ENCODE results near the gene HDAC4.

The HDAC4 gene

DNA sequence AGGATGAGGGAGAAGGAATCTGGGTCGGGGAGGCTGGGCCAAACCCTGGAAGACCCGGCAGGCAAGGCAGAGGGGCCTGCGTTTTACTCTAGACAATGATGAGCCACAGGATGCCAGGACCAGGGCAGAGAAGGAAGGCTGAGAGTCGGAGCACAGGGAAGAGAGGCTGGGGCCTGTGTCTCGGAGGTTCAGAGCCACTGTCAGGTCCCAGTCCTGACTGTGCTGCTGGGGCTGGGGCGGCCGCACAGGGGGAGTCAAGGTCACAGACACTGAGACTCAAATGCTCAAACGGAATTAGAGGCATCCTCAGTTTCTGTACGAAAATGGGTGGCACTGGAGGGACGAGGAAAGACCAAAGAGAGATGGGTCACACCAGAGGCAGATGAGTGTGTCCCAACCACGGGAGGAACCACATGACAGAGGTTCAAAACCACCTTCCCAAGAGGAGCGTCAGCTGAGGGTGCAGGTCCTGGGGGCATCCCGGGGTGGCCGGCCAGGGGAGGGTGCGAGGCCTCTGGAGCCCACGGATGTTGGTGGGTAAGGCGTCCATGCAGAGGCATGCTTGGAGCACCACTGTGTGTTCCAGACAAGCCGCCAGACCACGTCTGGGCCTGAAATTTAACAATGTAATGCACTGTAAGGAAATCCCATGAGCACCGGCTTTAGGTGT is 14.7 kb downstream of the HDAC4 start:
- Histone ChIP-seq H3K4me2 (ENCODE audit: low read length) (no peak overlapping the region), H4K91ac (ENCODE audit: low read depth, low read length) (no peak overlapping the region), H2BK120ac (ENCODE audit: insufficient read depth, low read length, poor library complexity) (no peak overlapping the region), H2AK5ac (ENCODE audit: low read length) (no peak overlapping the region), H3K9me3 (ENCODE audit: insufficient read depth, low read depth, low read length) (no peaks in the 10 kb centered on the region), H3K27me3 (ENCODE audit: insufficient read depth, low read length) (no peaks in the 10 kb centered on the region), H4K12ac (ENCODE audit: low read depth, low read length) (no peak overlapping the region), H3K9ac (ENCODE audit: low read length) (no peak overlapping the region), H3K79me1 (ENCODE audit: low read length) (no peaks in the 10 kb centered on the region), H3K4me3 (ENCODE audit: low read depth, low read length) (no peak overlapping the region), H2BK12ac (ENCODE audit: low read length) (no peak overlapping the region), H3K27ac (ENCODE audit: low read depth, low read length) (no peak overlapping the region), H3K36me3 (ENCODE audit: control insufficient read depth in 1 of 2, insufficient read depth in 2 of 2, low read length in 2 of 2) (no peaks in the 10 kb centered on the region), H3K23ac (ENCODE audit: low read length) (no peak overlapping the region), H3K4ac (ENCODE audit: low read depth, low read length) (no peak overlapping the region), H3K4me1 (ENCODE audit: control insufficient read depth in 1 of 2, insufficient read depth in 2 of 2, low read length in 2 of 2) (peaks cover 0 to 6% of the 10 kb centered on the region in 2 experiments), H3K79me2 (ENCODE audit: control insufficient read depth, insufficient read depth, low read length, poor library complexity) (no peaks in the 10 kb centered on the region), H3K18ac (ENCODE audit: low read length) (no peak overlapping the region), H3K14ac (ENCODE audit: low read length) (no peak overlapping the region), H2BK5ac (ENCODE audit: low read depth, low read length, poor library complexity) (no peak overlapping the region), H4K8ac (ENCODE audit: low read depth, low read length) (no peak overlapping the region), H2AFZ (ENCODE audit: insufficient read depth, low read length, poor library complexity) (no peak overlapping the region)
- DNase-seq = no peak
- no CpG with 5 or more reads among the region's 20 CpGs for WGBS (ENCODE audit: extremely low coverage, insufficient coverage, insufficient read length)

DNA sequence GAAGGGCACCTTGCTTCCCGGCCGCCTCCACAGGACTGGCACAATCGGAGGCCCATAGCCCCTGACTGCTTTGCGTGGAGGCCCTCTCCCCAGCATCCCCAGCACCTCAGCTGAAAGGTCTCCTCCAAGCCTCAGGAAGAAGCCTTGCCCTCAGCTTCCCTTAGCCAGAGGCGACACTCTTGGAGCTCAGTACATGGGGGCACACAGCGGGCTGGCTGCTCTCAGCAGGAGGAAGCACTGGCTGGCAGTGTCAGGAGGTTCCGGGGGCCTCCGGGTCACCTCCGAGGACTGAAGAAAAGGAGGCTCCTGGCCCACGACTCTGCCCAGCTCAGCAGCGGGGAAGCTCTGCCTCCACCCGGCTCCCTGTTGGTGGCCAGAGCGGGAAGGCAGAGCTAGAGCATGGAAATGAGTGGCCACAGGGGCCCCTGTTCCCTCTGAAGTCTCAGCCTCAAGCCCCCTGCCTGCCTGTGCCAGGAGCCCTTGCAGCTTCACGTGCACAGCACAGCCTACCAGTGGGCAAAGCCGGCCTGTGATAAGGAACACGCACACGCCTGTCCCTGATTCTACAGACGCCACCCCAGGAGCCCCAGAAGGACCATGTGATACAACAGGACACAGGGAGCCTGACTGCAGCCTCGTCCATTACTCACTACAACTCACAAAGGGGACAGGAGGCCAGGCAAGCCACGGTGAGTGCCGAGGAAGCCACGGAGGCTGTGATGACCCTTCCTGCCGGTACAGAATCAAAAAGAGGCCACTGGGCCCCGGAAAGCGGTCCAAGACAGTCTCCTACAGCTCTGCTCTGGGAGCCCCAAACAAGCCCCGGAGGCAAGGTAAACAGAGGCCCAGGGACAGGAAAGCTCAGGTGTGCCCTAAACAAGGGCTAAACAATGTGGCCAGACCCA is 15.5 kb downstream of the HDAC4 start:
- WGBS (ENCODE audit: extremely low coverage, insufficient coverage, insufficient read length) = no CpG with 5 or more reads among the region's 26 CpGs
- H3K9ac ChIP-seq (ENCODE audit: low read length) = no peak overlapping the region
- H4K91ac ChIP-seq (ENCODE audit: low read depth, low read length) = no peak overlapping the region

DNA sequence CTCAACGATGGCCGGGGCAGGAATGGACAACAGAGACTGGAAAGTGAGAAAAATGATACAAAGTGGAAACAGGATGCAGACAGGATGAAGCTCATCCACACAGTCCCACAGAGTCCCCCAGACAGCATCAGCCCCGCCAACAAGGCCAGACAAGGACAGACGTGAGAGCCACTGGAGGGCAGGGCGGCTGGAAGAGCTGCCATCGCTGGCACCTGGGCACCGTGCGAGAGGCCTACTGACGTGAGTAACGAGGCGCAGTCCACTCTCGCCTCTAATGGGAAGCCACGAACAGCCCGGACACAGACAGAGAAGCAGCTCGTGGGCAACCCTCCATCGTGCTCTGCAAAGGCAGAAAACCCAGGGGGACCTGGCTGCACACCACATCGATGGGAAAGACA is 17.1 kb downstream of the HDAC4 start:
- H2BK12ac ChIP-seq (ENCODE audit: low read length) = no peak overlapping the region
- DNase-seq = no peak
- no peak overlapping the region for H3K18ac ChIP-seq (ENCODE audit: low read length)
- H3K9me3 ChIP-seq (ENCODE audit: insufficient read depth, low read depth, low read length) = no peaks in the 10 kb centered on the region
- peaks cover 3 to 5% of the 10 kb centered on the region in 2 experiments for H3K4me1 ChIP-seq (ENCODE audit: control insufficient read depth in 1 of 2, insufficient read depth in 2 of 2, low read length in 2 of 2)
- no peak overlapping the region for H3K4me3 ChIP-seq (ENCODE audit: low read depth, low read length)
- no peak overlapping the region for H3K14ac ChIP-seq (ENCODE audit: low read length)
- no peak overlapping the region for H2BK120ac ChIP-seq (ENCODE audit: insufficient read depth, low read length, poor library complexity)
- no CpG with 5 or more reads among the region's 17 CpGs for WGBS (ENCODE audit: extremely low coverage, insufficient coverage, insufficient read length)
- H3K27ac ChIP-seq (ENCODE audit: low read depth, low read length) = no peak overlapping the region
- H3K9ac ChIP-seq (ENCODE audit: low read length) = no peak overlapping the region
- H4K12ac ChIP-seq (ENCODE audit: low read depth, low read length) = no peak overlapping the region
- no peak overlapping the region for H3K23ac ChIP-seq (ENCODE audit: low read length)
- no peak overlapping the region for H4K8ac ChIP-seq (ENCODE audit: low read depth, low read length)
- no peaks in the 10 kb centered on the region for H3K79me2 ChIP-seq (ENCODE audit: control insufficient read depth, insufficient read depth, low read length, poor library complexity)
- no peak overlapping the region for H4K91ac ChIP-seq (ENCODE audit: low read depth, low read length)
- H3K4ac ChIP-seq (ENCODE audit: low read depth, low read length) = no peak overlapping the region
- H2BK5ac ChIP-seq (ENCODE audit: low read depth, low read length, poor library complexity) = no peak overlapping the region
- H3K27me3 ChIP-seq (ENCODE audit: insufficient read depth, low read length) = no peaks in the 10 kb centered on the region
- H3K79me1 ChIP-seq (ENCODE audit: low read length) = no peaks in the 10 kb centered on the region
- H2AFZ ChIP-seq (ENCODE audit: insufficient read depth, low read length, poor library complexity) = no peak overlapping the region
- H3K4me2 ChIP-seq (ENCODE audit: low read length) = no peak overlapping the region
- no peaks in the 10 kb centered on the region for H3K36me3 ChIP-seq (ENCODE audit: control insufficient read depth in 1 of 2, insufficient read depth in 2 of 2, low read length in 2 of 2)
- H2AK5ac ChIP-seq (ENCODE audit: low read length) = no peak overlapping the region

More for the DNA sequence above, 15.5 kb downstream of the HDAC4 start:
- H3K27ac ChIP-seq (ENCODE audit: low read depth, low read length) = no peak overlapping the region
- no peaks in the 10 kb centered on the region for H3K79me1 ChIP-seq (ENCODE audit: low read length)
- H4K12ac ChIP-seq (ENCODE audit: low read depth, low read length) = no peak overlapping the region
- H3K36me3 ChIP-seq (ENCODE audit: control insufficient read depth in 1 of 2, insufficient read depth in 2 of 2, low read length in 2 of 2) = no peaks in the 10 kb centered on the region
- H4K8ac ChIP-seq (ENCODE audit: low read depth, low read length) = no peak overlapping the region
- no peak overlapping the region for H2BK120ac ChIP-seq (ENCODE audit: insufficient read depth, low read length, poor library complexity)
- H2BK12ac ChIP-seq (ENCODE audit: low read length) = no peak overlapping the region
- H3K23ac ChIP-seq (ENCODE audit: low read length) = no peak overlapping the region
- H2BK5ac ChIP-seq (ENCODE audit: low read depth, low read length, poor library complexity) = no peak overlapping the region
- no peaks in the 10 kb centered on the region for H3K27me3 ChIP-seq (ENCODE audit: insufficient read depth, low read length)
- H3K79me2 ChIP-seq (ENCODE audit: control insufficient read depth, insufficient read depth, low read length, poor library complexity) = no peaks in the 10 kb centered on the region
- H3K4me2 ChIP-seq (ENCODE audit: low read length) = no peak overlapping the region
- no peak overlapping the region for H2AFZ ChIP-seq (ENCODE audit: insufficient read depth, low read length, poor library complexity)
- no peak for DNase-seq
- no peak overlapping the region for H2AK5ac ChIP-seq (ENCODE audit: low read length)
- peaks cover 0 to 3% of the 10 kb centered on the region in 2 experiments for H3K4me1 ChIP-seq (ENCODE audit: control insufficient read depth in 1 of 2, insufficient read depth in 2 of 2, low read length in 2 of 2)
- H3K4ac ChIP-seq (ENCODE audit: low read depth, low read length) = no peak overlapping the region
- H3K4me3 ChIP-seq (ENCODE audit: low read depth, low read length) = no peak overlapping the region
- H3K9me3 ChIP-seq (ENCODE audit: insufficient read depth, low read depth, low read length) = no peaks in the 10 kb centered on the region
- H3K14ac ChIP-seq (ENCODE audit: low read length) = no peak overlapping the region
- no peak overlapping the region for H3K18ac ChIP-seq (ENCODE audit: low read length)

DNA sequence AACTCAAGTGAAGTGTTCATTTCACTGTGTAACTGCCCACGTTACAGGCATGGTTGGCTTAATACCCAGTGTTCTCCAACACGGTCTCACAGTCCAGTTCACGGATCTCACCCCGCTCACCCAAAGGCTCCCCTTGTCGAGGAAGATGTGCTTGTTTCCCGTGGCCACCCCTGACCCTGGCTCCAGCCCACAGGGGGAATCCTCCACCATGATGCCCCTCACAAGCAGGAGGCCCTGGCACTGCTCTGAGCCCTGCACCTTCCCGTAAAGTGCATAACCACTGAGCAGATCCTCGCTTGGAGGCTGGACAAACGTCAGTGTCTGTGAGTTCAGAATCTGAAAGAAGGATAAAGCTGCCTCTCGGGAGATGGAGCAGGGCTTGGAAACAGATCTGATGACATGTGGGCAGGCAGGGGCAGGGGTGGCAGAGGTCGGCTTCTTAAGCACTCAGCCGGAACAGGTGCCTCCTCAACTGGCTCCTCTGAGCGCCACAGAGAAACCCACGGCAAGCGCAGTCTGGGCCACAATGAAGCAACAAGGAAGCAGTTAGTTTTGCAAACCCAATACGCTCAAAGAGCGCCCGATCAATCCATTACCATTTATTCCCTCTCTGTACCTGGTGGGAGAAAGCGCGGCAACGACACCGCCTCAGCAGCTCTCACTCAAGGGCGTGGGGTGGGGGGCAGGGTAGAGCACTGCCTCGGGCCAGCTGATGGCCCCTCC is 17.6 kb downstream of the HDAC4 start:
- Histone ChIP-seq H2BK120ac (ENCODE audit: insufficient read depth, low read length, poor library complexity) (no peak overlapping the region), H3K4me3 (ENCODE audit: low read depth, low read length) (no peak overlapping the region), H3K79me1 (ENCODE audit: low read length) (no peaks in the 10 kb centered on the region), H2AFZ (ENCODE audit: insufficient read depth, low read length, poor library complexity) (no peak overlapping the region), H3K27me3 (ENCODE audit: insufficient read depth, low read length) (no peaks in the 10 kb centered on the region), H2BK12ac (ENCODE audit: low read length) (no peak overlapping the region), H3K9me3 (ENCODE audit: insufficient read depth, low read depth, low read length) (no peaks in the 10 kb centered on the region), H4K91ac (ENCODE audit: low read depth, low read length) (no peak overlapping the region), H3K79me2 (ENCODE audit: control insufficient read depth, insufficient read depth, low read length, poor library complexity) (no peaks in the 10 kb centered on the region), H2AK5ac (ENCODE audit: low read length) (no peak overlapping the region), H3K18ac (ENCODE audit: low read length) (no peak overlapping the region), H3K14ac (ENCODE audit: low read length) (no peak overlapping the region), H3K4me1 (ENCODE audit: control insufficient read depth in 1 of 2, insufficient read depth in 2 of 2, low read length in 2 of 2) (peaks cover 3 to 7% of the 10 kb centered on the region in 2 experiments), H3K4me2 (ENCODE audit: low read length) (no peak overlapping the region), H3K9ac (ENCODE audit: low read length) (no peak overlapping the region), H4K8ac (ENCODE audit: low read depth, low read length) (no peak overlapping the region), H2BK5ac (ENCODE audit: low read depth, low read length, poor library complexity) (no peak overlapping the region), H3K23ac (ENCODE audit: low read length) (no peak overlapping the region), H3K27ac (ENCODE audit: low read depth, low read length) (no peak overlapping the region), H3K36me3 (ENCODE audit: control insufficient read depth in 1 of 2, insufficient read depth in 2 of 2, low read length in 2 of 2) (no peaks in the 10 kb centered on the region), H4K12ac (ENCODE audit: low read depth, low read length) (no peak overlapping the region), H3K4ac (ENCODE audit: low read depth, low read length) (no peak overlapping the region)
- DNase-seq = no peak
- no CpG with 5 or more reads among the region's 24 CpGs for WGBS (ENCODE audit: extremely low coverage, insufficient coverage, insufficient read length)
